ENCODE results near the gene ALDH3B2.

Gene ALDH3B2

GRCh38 chr11:67615728-67616430 lies 58.5 kb downstream of the ALDH3B2 start:
- DNase-seq (ENCODE audit: low read depth in 2 of 3, low spot score in 1 of 3): no peak

- peak; percentile 50 to 70 (median 63) for DNase-seq (ENCODE audit: low read depth in 2 of 3, low spot score in 1 of 3)
These were observed 59.4 kb downstream of the ALDH3B2 start for GRCh38 chr11:67614730-67615714.

- DNase-seq (ENCODE audit: low read depth in 2 of 3, low spot score in 1 of 3): peak; percentile 70 to 78 (median 71)
These were observed 60.3 kb downstream of the ALDH3B2 start for GRCh38 chr11:67613960-67614715.

- no peak for DNase-seq (ENCODE audit: low read depth in 2 of 3, low spot score in 1 of 3)
These were observed 61.0 kb downstream of the ALDH3B2 start for GRCh38 chr11:67613313-67613959.

GRCh38 chr11:67612751-67613150 lies 61.7 kb downstream of the ALDH3B2 start:
- DNase-seq (ENCODE audit: low read depth in 2 of 3, low spot score in 1 of 3): no peak

All from stimulated activated CD4-positive, alpha-beta T cell treated with anti-CD3 and anti-CD28 coated beads, Interleukin-12 subunit alpha, Interleukin-12 subunit beta, amount 100 ng/mL, for 48 hours (primary cell).